GM19035 (cell line): ENCODE results near the gene CTBS.
"Not testable (repeated sequence)": the region's sequence is repeated elsewhere in the genome, so short reads cannot be mapped to it uniquely, and the experiment has no call there.

Source experiments
- ATAC-seq: cut with Tn5 transposase; IDR thresholded peaks from one replicate; pipeline ENCODE4 v1.9.1; 2021; ENCODE audit not compliant: unreplicated experiment

The CTBS gene

DNA sequence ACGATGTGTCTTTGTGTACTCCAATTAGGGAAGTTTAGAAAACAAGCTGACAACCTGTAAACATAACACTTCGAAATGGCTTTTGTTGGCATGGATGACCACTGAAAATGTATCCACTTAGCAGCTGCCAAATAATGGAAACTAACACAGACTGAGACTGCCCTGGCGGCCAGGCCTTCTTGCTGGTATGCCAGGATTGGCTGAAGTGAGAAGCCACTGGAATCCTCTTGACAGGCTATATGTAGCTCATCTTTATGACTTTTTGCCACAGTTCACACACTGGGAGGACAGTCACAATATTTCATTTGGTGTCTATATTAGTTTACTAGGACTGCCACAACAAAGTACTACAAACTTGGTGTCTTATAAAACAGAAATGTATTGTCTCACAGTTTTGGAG, 12.9 kb upstream of the CTBS start:
- no peak for ATAC-seq

GRCh38 chr1:84585803-84586202, 11.6 kb upstream of the CTBS start:
- ATAC-seq, result no peak

- ATAC-seq, result no peak
Measured at GRCh38 chr1:84584126-84584525, 9.9 kb upstream of the CTBS start.

DNA sequence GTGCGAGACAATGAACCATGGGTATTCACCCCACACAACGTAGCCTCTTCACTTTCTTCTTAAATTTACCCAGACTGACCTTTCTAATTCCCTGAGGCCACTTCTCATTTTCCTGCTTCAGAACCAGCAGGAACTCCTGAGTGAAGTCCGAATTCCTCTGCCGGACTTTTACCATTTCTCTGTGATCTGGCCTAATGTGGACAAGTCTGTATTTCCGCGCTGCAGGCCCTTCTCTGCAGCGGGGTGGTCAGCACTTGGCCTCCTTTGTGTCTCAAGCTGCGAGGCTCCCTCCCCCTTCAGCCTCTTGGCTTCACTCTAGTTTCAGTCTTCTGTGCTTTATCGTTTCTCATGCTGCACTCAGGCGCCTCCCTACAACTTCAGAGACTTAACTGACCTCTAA, 9.4 kb upstream of the CTBS start:
- no peak for ATAC-seq

DNA sequence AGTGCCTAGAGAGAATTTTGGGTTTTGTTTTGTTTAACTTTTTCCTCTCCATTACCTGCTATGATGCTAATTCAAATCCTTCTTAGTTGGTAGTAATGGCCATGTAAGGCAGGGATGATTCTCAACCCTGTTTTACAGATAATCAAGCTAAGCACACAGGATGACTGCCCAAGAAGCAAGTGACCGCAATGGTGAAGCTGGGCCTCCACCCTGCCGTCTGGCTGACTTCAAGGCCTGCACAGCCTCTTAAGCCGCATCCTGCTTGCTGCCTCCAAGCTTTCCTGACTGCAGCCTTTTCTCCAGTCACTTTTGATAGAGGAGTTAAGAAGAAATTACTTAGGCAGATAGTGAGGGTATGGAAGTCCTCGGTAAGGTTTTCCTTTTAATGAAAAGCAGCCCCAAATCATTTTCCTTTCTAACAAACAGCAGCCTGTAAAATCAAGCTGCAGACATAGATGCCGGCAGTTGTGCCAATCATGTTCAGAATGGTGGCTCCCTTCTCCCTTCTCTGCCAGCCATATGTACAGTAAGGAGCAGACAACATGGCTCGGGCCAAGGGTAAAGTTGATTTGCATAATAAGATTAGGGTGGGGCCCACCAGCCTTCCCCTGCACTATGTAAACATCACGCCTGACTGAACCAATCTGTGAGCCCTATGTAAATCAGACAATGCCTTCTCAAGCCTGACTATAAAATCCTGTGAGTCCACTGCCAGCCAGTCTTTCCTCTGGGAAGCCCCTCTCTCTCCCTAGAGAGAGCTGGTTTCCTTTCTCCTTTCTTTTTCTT, 8.8 kb upstream of the CTBS start:
- ATAC-seq, result peak; percentile 54

DNA sequence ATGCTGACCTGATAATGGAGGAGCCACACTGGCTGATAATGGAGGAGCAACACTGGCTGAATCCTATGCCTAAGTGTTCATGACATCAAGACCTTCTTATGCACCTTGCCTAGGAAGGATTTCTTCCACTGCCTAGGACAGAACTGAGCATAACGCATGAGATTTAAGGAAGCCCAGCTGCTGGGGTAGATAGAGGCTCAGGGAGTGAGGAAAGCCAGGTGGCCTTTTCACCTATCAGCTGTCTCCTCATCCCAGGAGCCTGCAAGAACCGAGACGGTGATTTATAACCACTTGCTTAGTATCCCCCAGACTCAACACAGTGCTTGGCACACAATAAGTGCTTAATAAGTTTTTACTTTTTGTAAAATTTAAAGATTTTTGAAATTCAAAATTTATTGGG, 7.4 kb upstream of the CTBS start:
- no peak for ATAC-seq

DNA sequence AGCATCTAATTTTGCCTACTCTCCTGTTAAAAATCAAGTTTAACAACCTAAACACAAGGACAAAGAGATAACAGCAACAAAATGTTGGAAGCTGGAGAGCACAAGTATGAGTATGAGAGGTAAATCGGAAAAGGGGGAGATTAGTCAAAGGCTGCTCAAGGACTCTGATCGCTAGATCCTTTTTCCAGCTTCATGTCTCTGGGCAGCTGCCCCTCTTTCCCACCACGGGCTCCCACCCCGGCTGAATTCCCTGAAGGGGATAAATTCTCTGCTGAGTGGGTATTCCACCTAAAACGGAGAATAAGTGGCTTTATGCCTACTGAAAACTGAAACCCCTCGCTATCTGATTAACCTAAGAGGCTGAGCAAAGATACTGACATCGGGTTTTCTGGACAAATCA, 696 bp upstream of the CTBS start:
- no peak for ATAC-seq

DNA sequence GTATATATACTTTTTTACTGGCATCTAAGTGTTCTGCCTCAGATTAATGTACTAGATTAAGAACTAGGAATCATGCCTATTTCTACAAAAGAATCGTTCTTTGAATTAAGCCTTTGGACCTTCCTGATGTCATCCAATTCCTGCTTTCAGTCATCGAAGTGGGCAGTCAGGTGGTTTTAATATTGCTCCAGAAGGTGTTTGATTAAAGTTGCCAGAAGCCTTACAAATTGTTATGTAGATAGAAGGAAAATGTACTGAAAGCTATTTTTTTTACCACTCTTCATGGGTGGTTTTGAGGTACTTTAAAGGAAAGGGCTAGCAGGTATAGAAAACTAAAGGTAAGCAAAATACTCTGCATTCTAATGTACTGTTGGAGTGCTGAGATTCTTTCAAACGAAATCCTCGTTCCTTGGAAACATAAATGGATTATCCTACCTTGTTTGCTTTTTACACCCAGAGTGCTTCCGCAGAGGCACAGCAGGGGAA, 716 bp downstream of the CTBS start:
- peak; percentile 4 for ATAC-seq

- no peak for ATAC-seq
Measured at GRCh38 chr1:84571150-84571535, 3.1 kb downstream of the CTBS start.

DNA sequence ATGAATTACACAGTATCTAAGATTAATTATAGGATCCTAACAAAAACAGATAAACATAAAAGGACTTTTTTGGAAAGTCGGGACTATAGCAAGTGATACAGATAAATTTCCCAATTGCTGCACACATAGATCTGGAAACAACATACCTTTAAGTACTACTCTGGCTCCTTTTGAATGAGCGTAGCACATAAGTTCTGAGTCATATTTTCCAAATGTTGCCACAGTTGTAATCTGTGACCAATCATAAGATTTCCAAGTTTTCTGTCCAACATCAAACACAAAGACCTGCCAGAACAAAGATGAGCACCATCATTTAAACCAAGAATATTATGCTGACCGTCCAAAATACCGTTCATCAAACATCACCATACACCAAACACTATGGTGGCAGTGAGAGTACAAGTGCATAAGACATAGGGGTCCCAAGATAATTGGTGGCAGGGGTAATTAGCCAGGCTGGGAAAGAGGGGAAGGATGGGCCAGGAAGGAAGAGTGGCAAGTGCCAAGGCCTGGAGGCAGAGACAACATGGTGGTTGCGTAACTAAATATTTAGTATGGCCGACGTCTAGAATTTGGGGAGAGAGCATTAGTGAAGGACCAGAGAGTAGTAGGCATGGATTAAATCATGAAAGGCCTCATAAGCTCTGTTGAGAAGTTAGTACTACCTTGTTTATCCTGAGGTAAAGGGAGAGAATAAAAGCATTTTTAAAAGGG, 3.6 kb downstream of the CTBS start:
- no peak for ATAC-seq

GRCh38 chr1:84569216-84569615, 5.0 kb downstream of the CTBS start:
- no peak for ATAC-seq

DNA sequence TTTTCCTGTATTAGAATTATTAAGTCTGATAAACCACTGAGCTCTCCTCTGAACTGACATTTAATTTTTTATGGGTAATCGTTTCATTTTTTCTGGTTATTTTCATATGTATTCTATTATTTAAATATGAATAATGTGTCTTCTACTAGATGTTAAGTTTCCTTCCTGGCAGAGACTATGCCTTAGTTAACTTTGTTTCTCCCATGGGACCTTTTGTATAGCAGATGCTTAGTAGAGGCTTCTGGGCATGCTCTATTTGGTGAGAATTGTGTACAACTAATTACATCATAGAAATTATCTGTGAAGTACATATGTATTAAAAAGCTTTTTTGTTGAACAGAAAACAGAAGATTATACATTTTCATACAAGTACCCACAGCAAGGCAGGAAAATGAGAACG, 23.4 kb downstream of the CTBS start:
- no peak for ATAC-seq

DNA sequence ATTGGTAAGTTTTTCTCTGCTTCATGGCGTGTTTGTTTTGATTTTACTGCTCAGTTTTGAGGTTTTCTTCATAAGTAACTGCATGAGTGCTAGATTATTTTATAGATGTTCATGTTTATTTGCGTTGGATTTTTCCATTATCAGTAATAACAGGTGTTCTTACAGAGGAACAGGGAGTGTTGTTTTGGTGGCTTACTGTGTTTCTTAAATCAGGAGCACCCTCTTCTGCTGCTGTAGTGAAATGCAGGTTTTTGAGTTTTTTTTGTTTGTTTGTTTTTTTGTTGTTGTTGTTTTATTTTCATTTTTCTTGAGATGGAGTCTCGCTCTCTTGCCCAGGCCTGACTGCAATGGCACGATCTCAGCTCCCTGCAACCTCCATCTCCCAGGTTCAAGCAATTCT, 32.6 kb downstream of the CTBS start:
- ATAC-seq, result no peak

- ATAC-seq, result no peak
Measured at GRCh38 chr1:84540759-84541158, 33.5 kb downstream of the CTBS start.

DNA sequence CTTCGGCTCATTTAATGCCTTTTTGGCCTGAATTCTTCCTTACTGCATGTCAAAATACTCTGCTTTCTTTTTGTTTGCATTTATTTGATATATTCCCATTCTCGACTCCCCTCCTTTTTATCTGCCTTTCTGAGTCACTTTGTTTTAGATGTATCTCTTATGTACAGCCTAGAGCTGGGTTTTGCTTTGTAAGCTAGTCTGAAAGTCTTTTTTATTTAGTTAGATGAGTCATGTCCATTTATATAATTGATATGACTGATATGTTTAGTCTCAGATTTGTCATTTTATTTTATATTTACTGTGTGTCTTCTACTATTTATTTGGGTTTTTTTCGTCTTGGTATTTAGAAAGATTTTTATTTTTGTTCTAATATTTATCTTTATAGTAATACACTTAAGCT, 34.3 kb downstream of the CTBS start:
- ATAC-seq, result no peak

GRCh38 chr1:84538599-84538998, 35.6 kb downstream of the CTBS start:
- no peak for ATAC-seq

DNA sequence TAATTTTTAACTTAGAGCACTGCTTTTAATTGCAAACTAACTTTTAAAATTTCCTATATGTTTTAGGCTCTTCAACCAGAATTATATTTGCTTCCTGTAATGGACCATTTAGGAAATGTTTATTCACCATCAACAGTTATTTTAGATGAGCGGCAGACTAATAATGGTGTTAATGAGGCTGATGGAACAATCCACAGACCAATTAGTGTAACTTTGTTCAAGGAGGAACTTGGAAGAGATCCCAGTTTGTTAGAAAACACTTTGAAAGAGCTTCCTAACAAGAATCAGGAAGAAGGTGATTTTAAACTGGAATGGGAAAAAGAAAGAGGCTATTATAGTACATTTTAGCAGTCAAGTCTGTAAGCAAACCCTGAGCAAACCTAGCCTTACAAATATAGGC, 48.5 kb downstream of the CTBS start:
- ATAC-seq, result no peak

DNA sequence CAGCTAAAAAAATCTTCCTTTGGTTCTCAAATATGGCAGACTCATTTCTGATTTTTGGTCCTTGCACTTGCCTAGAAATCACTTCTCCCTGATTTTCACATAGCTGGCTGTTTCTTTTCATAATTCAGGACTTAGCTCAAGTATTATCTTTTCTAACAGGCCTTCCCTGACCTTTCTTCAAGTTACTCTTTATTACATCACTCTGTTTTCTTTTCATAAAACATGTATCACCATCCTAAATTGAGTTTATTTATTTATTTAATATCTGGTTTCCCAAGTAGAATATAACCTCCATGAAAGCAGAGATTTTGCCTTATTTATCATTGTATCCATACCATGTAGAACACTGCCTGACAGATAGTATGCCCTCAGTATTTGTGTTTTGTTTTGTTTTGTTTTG, 49.6 kb downstream of the CTBS start:
- ATAC-seq, result no peak

DNA sequence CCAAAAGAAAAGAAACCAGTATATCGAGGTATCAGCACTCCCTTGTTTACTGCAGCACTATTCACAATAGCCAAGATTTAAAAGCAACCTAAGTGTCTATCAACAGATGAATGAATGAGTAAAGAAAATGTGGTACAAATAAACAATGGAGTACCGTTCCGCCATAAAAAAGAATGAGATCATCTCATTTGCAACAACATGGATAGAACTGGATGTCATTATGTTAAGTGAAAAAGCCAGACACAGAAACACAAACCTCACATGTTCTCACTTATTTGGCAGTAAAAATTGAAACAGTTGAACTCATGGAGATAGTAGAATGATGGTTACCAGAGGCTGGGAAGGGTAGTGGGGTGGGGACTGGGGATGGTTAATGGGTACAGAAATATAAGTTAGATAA, 63.6 kb downstream of the CTBS start:
- ATAC-seq, result no peak

- no peak for ATAC-seq
Measured at GRCh38 chr1:84510165-84510564, 64.1 kb downstream of the CTBS start.

DNA sequence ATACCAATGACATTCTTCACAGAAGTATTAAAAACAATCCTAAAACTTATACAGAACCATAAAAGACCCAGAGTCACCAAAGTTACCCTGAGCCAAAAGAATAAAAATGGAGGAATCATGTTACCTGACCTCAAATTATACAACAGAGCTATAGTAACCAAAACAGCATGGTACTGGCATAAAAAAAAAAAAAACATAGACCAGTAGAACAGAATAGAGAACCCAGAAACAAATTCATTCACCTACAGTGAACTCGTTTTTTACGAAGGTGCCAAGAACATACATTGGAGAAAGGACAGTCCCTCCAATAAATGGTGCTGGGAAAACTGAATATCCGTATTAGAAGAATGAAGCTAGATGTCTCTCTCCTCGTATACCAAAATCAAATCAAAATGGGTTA, 65.2 kb downstream of the CTBS start:
- ATAC-seq, result no peak

GRCh38 chr1:84508510-84508909, 65.7 kb downstream of the CTBS start:
- ATAC-seq, result no peak

DNA sequence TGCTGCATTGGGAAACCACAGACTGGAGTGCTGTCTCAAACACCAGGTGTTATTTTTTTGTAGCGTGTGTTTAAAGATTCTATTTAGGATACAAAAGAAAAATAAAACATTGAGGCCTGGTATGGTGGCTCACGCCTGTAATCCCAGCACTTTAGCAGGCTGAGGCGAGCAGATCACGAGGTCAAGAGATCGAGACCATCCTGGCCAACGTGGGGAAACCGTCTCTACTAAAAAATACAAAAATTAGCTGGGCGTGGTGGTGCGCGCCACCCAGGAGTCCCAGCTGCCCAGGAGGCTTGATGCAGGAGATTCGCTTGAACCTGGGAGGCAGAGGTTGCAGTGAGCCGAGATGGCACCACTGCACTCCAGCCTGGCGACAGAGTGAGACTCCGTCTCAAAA, 66.4 kb downstream of the CTBS start:
- not testable (repeated sequence) for ATAC-seq
